GM23338 (cell line): ENCODE results near the gene ADI1. TPM values are rescaled to one million over a fixed set of nuclear protein-coding genes. Genes with fewer than 3 reads are reported as not detected.
A peak's percentile ranks its signal among the peaks of the same experiment; 100 is the strongest.

Source experiments
- ATAC-seq: fragments of 200-7000 bp; cut with Tn5 transposase; 3 replicates; pipeline ENCODE4 v1.9.1; 2020
- DNase-seq: peaks from one replicate; pipeline ENCODE4 v3.0.0-alpha.2; 2015; ENCODE audit warnings: low spot score
- H2AFZ ChIP-seq: fragments of 200-600 bp; sonication (generic); 2 replicates; pipeline ENCODE4 v1.8.0; 2016; ENCODE audit warnings: antibody characterized with exemption, mild to moderate bottlenecking, moderate library complexity
- H3F3A ChIP-seq: fragments of 200-600 bp; sonication (generic); replicated peaks from 2 replicates; pipeline ENCODE4 v1.8.0; 2017; ENCODE audit warnings: antibody characterized with exemption, mixed run types, low read depth
- H3K27ac ChIP-seq: fragments of 200-600 bp; sonication (generic); 2 replicates; pipeline ENCODE4 v1.6.1; 2016; ENCODE audit warnings: low read depth
- H3K27me3 ChIP-seq: fragments of 200-600 bp; sonication (generic); 2 replicates; pipeline ENCODE4 v1.8.0; 2016; ENCODE audit warnings: mild to moderate bottlenecking, mixed run types, moderate library complexity; ENCODE audit not compliant: insufficient read depth
- H3K36me3 ChIP-seq: fragments of 200-600 bp; sonication (generic); 2 replicates; pipeline ENCODE4 v1.8.0; 2016; ENCODE audit warnings: mild to moderate bottlenecking; ENCODE audit not compliant: insufficient read depth
- H3K4me1 ChIP-seq: fragments of 200-600 bp; sonication (generic); 2 replicates; pipeline ENCODE4 v1.8.0; 2016; ENCODE audit warnings: mild to moderate bottlenecking, moderate library complexity; ENCODE audit not compliant: insufficient read depth
- H3K4me2 ChIP-seq: fragments of 200-600 bp; sonication (generic); 2 replicates; pipeline ENCODE4 v1.7.1; 2017; ENCODE audit warnings: mixed run types
- H3K4me3 ChIP-seq: fragments of 200-600 bp; sonication (generic); 2 replicates; pipeline ENCODE4 v1.6.1; 2016; ENCODE audit warnings: mixed run types
- H3K79me2 ChIP-seq: fragments of 200-600 bp; sonication (generic); replicated peaks from 2 replicates; pipeline ENCODE4 v1.8.0; 2017; ENCODE audit warnings: mild to moderate bottlenecking; ENCODE audit not compliant: insufficient read depth
- H3K9me2 ChIP-seq: fragments of 200-600 bp; sonication (generic); 2 replicates; pipeline ENCODE4 v1.8.0; 2017; ENCODE audit not compliant: insufficient read depth
- H4K20me1 ChIP-seq: fragments of 200-600 bp; sonication (generic); replicated peaks from 2 replicates; pipeline ENCODE4 v1.8.0; 2017; ENCODE audit warnings: mild to moderate bottlenecking; ENCODE audit not compliant: insufficient read depth
- H3K27ac Mint-ChIP-seq: 2 replicates; pipeline ENCODE4 v1.8.0; 2020; ENCODE audit warnings: inconsistent platforms, mild to moderate bottlenecking, moderate library complexity, mixed read lengths
- H3K27me3 Mint-ChIP-seq: 3 replicates; pipeline ENCODE4 v1.8.0; 2022; ENCODE audit warnings: low read depth, mild to moderate bottlenecking, moderate library complexity, mixed read lengths, inconsistent platforms; ENCODE audit not compliant: insufficient read depth, poor library complexity
- H3K36me3 Mint-ChIP-seq: 3 replicates; pipeline ENCODE4 v1.8.0; 2021; ENCODE audit warnings: low read depth, mild to moderate bottlenecking, inconsistent platforms, moderate library complexity, mixed read lengths
- H3K4me1 Mint-ChIP-seq: 3 replicates; pipeline ENCODE4 v1.8.0; 2020; ENCODE audit warnings: mild to moderate bottlenecking, inconsistent platforms, mixed read lengths
- H3K4me3 Mint-ChIP-seq: 3 replicates; pipeline ENCODE4 v1.8.0; 2021; ENCODE audit warnings: moderate library complexity, mild to moderate bottlenecking, inconsistent platforms, mixed read lengths
- H3K9me3 Mint-ChIP-seq: 3 replicates; pipeline ENCODE4 v1.8.0; 2020; ENCODE audit warnings: moderate library complexity, mild to moderate bottlenecking, inconsistent platforms, mixed read lengths
- CREB1 ChIP-seq: fragments of 250-450 bp; sonication (Bioruptor Pico); IDR thresholded peaks from 2 replicates; pipeline ENCODE4 v1.5.0; 2020; ENCODE audit warnings: low read depth, mild to moderate bottlenecking, moderate library complexity
- ETS1 ChIP-seq: IDR thresholded peaks from 2 replicates; pipeline ENCODE4 v1.6.1; 2016; ENCODE audit warnings: antibody characterized with exemption
- EZH2phosphoT487 ChIP-seq: fragments of 200-600 bp; sonication (generic); IDR thresholded peaks from one replicate; pipeline ENCODE4 v1.8.1; 2018; ENCODE audit warnings: antibody characterized with exemption; ENCODE audit not compliant: unreplicated experiment
- REST ChIP-seq: IDR thresholded peaks from one replicate; pipeline ENCODE4 v1.6.1; 2018; ENCODE audit warnings: antibody characterized with exemption; ENCODE audit not compliant: unreplicated experiment
- ZNF114 ChIP-seq: fragments of 250-450 bp; sonication (Bioruptor Pico); IDR thresholded peaks from 2 replicates; pipeline ENCODE4 v1.5.0; 2020; ENCODE audit warnings: mild to moderate bottlenecking, moderate library complexity
- ZNF331 ChIP-seq: fragments of 250-450 bp; sonication (Bioruptor Pico); IDR thresholded peaks from 2 replicates; pipeline ENCODE4 v1.5.0; 2020; ENCODE audit warnings: low read depth, mild to moderate bottlenecking, moderate library complexity
- polyA plus RNA-seq: library from polyadenylated mRNA; unstranded; fragments of >200 nt; fragmentation: Nextera tagmentation; extraction: Ambion mirVana; gene quantifications from 2 replicates; pipeline ENCODE4 v1.2.1, GENCODE V29; 2016
- total RNA-seq: library from RNA; depleted of rRNA; stranded (reverse); fragments of >200 nt; shearing (Covaris generic); gene quantifications from 2 replicates; pipeline ENCODE4 v1.2.3, GENCODE V29; 2014
- TF ChIP-seq, protein P1 (sequence below): fragments of 250-450 bp; sonication (Bioruptor Pico); IDR thresholded peaks from 2 replicates; pipeline ENCODE4 v1.5.0; 2020; ENCODE audit warnings: mild to moderate bottlenecking, moderate library complexity

ADI1 gene
- total and polyA plus RNA-seq, 2 experiments from 2014 or later: 16.3 to 31.9 TPM

DNA sequence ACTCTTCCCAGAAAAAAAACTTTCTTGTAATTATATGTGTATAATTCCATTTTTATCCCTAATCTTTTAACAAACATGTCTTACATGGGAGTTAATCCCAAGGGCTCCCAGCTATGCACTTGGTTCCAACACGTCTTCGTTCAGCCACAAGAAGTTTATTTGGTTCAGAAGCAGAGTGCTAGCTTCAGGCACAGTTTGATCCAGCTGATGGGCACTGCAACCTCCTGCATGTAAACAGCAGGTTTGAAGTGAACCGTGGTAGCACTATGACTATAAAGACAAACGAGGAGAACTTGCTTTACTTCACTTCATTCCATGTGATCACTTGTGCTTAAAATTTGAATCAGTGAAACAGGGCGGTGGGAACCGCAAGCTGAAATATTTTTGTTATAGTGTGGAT is 45.8 kb upstream of the ADI1 start (continued):
- TF ChIP-seq, protein P1, sequence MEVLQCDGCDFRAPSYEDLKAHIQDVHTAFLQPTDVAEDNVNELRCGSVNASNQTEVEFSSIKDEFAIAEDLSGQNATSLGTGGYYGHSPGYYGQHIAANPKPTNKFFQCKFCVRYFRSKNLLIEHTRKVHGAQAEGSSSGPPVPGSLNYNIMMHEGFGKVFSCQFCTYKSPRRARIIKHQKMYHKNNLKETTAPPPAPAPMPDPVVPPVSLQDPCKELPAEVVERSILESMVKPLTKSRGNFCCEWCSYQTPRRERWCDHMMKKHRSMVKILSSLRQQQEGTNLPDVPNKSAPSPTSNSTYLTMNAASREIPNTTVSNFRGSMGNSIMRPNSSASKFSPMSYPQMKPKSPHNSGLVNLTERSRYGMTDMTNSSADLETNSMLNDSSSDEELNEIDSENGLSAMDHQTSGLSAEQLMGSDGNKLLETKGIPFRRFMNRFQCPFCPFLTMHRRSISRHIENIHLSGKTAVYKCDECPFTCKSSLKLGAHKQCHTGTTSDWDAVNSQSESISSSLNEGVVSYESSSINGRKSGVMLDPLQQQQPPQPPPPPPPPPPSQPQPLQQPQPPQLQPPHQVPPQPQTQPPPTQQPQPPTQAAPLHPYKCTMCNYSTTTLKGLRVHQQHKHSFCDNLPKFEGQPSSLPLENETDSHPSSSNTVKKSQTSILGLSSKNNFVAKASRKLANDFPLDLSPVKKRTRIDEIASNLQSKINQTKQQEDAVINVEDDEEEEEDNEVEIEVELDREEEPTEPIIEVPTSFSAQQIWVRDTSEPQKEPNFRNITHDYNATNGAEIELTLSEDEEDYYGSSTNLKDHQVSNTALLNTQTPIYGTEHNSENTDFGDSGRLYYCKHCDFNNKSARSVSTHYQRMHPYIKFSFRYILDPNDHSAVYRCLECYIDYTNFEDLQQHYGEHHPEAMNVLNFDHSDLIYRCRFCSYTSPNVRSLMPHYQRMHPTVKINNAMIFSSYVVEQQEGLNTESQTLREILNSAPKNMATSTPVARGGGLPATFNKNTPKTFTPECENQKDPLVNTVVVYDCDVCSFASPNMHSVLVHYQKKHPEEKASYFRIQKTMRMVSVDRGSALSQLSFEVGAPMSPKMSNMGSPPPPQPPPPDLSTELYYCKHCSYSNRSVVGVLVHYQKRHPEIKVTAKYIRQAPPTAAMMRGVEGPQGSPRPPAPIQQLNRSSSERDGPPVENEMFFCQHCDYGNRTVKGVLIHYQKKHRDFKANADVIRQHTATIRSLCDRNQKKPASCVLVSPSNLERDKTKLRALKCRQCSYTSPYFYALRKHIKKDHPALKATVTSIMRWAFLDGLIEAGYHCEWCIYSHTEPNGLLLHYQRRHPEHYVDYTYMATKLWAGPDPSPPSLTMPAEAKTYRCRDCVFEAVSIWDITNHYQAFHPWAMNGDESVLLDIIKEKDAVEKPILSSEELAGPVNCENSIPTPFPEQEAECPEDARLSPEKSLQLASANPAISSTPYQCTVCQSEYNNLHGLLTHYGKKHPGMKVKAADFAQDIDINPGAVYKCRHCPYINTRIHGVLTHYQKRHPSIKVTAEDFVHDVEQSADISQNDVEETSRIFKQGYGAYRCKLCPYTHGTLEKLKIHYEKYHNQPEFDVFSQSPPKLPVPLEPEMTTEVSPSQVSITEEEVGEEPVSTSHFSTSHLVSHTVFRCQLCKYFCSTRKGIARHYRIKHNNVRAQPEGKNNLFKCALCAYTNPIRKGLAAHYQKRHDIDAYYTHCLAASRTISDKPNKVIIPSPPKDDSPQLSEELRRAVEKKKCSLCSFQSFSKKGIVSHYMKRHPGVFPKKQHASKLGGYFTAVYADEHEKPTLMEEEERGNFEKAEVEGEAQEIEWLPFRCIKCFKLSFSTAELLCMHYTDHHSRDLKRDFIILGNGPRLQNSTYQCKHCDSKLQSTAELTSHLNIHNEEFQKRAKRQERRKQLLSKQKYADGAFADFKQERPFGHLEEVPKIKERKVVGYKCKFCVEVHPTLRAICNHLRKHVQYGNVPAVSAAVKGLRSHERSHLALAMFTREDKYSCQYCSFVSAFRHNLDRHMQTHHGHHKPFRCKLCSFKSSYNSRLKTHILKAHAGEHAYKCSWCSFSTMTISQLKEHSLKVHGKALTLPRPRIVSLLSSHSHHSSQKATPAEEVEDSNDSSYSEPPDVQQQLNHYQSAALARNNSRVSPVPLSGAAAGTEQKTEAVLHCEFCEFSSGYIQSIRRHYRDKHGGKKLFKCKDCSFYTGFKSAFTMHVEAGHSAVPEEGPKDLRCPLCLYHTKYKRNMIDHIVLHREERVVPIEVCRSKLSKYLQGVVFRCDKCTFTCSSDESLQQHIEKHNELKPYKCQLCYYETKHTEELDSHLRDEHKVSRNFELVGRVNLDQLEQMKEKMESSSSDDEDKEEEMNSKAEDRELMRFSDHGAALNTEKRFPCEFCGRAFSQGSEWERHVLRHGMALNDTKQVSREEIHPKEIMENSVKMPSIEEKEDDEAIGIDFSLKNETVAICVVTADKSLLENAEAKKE (CRISPR knock-in tag): no peak
- TF ChIP-seq ZNF331 (CRISPR knock-in tag) (no peak), ETS1 (no peak)

DNA sequence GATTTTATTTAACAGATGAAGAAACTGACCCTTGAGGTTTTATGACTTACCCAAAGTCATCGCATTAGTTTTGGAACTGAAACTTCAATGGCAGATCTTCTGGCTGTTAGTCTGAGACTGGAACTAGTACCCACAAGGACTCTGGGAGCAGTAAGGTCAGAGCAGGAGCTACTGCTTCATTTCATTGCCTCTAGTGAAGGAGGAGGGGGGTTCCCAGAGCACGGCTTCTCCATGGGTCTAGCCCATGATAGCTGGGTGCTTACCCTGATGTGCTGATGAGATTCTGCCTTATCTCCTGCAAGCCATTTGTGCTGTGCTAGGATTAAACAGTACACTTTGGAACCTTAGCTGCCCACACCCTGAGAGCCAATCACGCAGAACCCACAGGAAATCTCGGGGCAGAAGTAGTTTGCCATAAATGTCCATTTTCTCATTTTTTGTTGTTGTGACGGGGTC is 44.2 kb upstream of the ADI1 start:
- 0 out of 2 replicates have a peak overlapping the region, but pooled peaks have one; percentile 55 for H3K27ac ChIP-seq
- no peaks in the 10 kb centered on the region for H3K27me3 ChIP-seq
- H3K36me3 ChIP-seq: peaks cover 10% of the 10 kb centered on the region; the same call in 1 of the 2 replicates
- Mint-ChIP-seq H3K27ac (no peak overlapping the region), H3K4me3 (no peak overlapping the region), H3K36me3 (peaks cover 28% of the 10 kb centered on the region), H3K9me3 (no peaks in the 10 kb centered on the region), H3K4me1 (peaks cover 6% of the 10 kb centered on the region), H3K27me3 (peaks cover 7% of the 10 kb centered on the region)
- peaks cover 5% of the 10 kb centered on the region; the same call in 1 of the 2 replicates for H3F3A ChIP-seq
- no peak overlapping the region for H3K4me3 ChIP-seq
- peaks cover 4% of the 10 kb centered on the region; the same call in 1 of the 2 replicates for H3K4me1 ChIP-seq
- no peaks in the 10 kb centered on the region; the same call in 1 of the 2 replicates for H4K20me1 ChIP-seq
- no peak overlapping the region for H3K4me2 ChIP-seq
- H3K9me2 ChIP-seq: no peaks in the 10 kb centered on the region
- no peak for ATAC-seq
- no peak for TF ChIP-seq CREB1
- TF ChIP-seq REST: no peak
- no peak for TF ChIP-seq EZH2phosphoT487
- no peak for TF ChIP-seq ZNF114 (CRISPR knock-in tag)
- no peak overlapping the region for H2AFZ ChIP-seq
- H3K79me2 ChIP-seq: peaks cover 19% of the 10 kb centered on the region
- no peak for DNase-seq
